GM12801 (cell line): ENCODE data around the gene DHRS13.

Source experiments
- CTCF ChIP-seq: IDR thresholded peaks from one replicate; pipeline ENCODE4 v1.5.1; 2011; ENCODE audit warnings: control low read depth; ENCODE audit not compliant: insufficient read length; ENCODE audit errors: extremely low read depth

DHRS13 gene

GRCh38 chr17:28917029-28917428, 14.2 kb upstream of the DHRS13 start:
- no peak for TF ChIP-seq CTCF

- TF ChIP-seq CTCF = no peak
These were observed 13.5 kb upstream of the DHRS13 start for GRCh38 chr17:28916302-28916934.

- no peak for TF ChIP-seq CTCF
These were observed 10.1 kb upstream of the DHRS13 start for GRCh38 chr17:28912938-28913333.

DNA sequence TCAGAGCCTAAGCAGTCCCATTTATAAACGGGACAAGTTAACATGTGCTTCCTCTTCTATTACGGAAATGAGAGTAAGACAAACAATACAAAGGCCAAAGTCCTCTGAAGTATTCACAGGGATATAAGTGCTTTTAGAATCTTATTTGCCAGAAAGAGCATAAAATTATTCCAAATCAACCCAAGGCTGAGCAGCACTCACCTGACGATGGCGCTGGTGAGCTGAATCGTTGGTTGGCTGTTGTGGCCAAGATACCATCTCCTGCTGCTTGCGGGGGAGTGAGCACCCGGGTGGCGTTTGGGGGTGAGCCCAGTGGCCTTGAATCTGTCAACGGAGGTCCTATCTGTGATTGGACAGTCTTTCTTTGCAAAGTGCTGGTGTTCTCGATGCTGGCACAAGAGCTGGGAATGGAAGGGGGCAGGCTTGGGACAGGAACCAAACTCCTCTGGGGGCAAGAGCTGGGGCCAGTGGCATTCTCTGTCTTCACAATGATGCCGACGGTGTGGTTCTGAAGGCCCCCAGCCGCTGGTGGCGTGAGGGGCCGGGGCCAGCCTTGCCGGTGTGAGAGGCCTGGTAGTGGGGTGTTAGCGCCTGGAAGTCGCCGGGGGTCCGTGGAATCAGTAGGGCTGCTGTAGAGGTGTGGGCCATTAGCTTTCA, 9.5 kb upstream of the DHRS13 start:
- no peak for TF ChIP-seq CTCF

GRCh38 chr17:28911411-28912045, 8.6 kb upstream of the DHRS13 start:
- no peak for TF ChIP-seq CTCF

GRCh38 chr17:28910534-28910933, 7.7 kb upstream of the DHRS13 start:
- no peak for TF ChIP-seq CTCF

DNA sequence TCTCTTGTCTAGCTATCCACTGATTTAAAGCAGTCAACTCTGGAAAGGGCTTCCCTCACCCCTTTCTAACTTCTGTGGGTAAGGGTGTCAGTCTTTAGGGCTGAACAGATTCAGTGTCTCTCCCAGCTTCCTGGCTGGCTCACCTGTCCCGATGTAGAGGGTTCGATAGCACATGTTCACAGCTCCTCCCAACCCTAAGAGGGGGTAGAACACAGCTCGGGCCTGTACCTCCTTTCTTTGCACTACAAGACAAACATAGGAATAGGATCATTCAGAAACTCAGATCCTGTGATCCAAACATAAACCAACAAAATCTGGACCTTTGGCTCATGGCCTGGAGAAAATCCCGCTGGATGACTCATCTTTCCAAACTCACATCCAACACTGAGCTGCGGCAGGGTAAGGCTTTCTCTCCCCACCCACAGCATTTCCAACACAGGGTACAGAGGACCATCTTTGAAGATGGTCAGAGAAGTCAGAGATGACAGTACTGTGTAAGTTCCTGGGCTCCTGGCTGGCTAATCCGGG, 5.8 kb upstream of the DHRS13 start:
- TF ChIP-seq CTCF = no peak
